ENCODE data around the gene HOXB6.

- TF ChIP-seq CTCF (IDR thresholded peaks at IDR 0.05) (no peak), EZH2 (IDR thresholded peaks at IDR 0.05) (no peak)
These were observed 29.7 kb downstream of the HOXB6 start for GRCh38 chr17:48575066-48575582.
